ENCODE measurements around the gene HBG1.

DNA sequence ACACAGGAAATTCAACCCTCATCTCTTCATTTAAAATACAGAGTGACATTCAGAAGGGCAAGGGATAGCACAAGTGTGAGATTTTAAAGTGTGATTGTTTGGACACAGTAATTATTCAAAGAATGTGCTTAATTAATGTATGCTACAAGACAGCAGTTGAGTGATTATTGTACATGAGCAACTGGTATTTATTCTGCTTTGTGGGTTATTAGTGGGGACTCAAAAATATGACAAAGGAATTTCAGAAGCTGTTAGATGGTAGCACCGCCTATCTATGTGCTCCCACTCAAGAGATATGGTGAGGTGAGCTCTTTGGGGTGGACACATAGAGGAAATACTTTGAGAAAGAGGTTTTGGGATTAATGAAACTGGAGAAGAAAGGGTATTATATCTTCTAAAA is 9.6 kb downstream of the HBG1 start:
- TF ChIP-seq CTCF (IDR thresholded peaks at IDR 0.05) (no peak), POLR2AphosphoS5 (IDR thresholded peaks at IDR 0.05) (no peak), POLR2A (IDR thresholded peaks at IDR 0.05) (no peak), EP300 (IDR thresholded peaks at IDR 0.05) (no peak)

All from suprapubic skin (tissue), 4 donors.